ENCODE results near the gene WFDC1. TPM values are rescaled to one million over a fixed set of nuclear protein-coding genes. Genes with fewer than 3 reads are reported as not detected.

Gene WFDC1
- total RNA-seq, 1 experiment from 2014 or later = not detected

GRCh38 chr16:84302111-84302954 lies 7.7 kb downstream of the WFDC1 start:
- TF ChIP-seq TCF7L2 (IDR thresholded peaks at IDR 0.05; ENCODE audit: low read depth, low read length) (no peak), POLR2AphosphoS5 (IDR thresholded peaks at IDR 0.05; ENCODE audit: low read depth, low read length) (no peak), REST (IDR thresholded peaks at IDR 0.05; ENCODE audit: insufficient read depth in 1 of 2, low read depth in 2 of 2, low read length in 1 of 2) (no peak), CTCF (IDR thresholded peaks at IDR 0.05) (no peak), SIN3A (IDR thresholded peaks at IDR 0.05; ENCODE audit: borderline replicate concordance, insufficient read depth, low read depth, low read length) (no peak)
- H3K4me3 ChIP-seq (ENCODE audit: low read depth in 2 of 2, low read length in 2 of 2) = no peak overlapping the region
- no peaks in the 10 kb centered on the region for H3K36me3 ChIP-seq (ENCODE audit: control insufficient read depth, insufficient read depth, low read length)
- no peaks in the 10 kb centered on the region for H3K9me3 ChIP-seq (ENCODE audit: control insufficient read depth, insufficient read depth, low read depth, low read length)
- BruUV-seq (replicated peaks) = no TSS peak
- ATAC-seq = no peak
- intact Hi-C loops (cut with micrococcal nuclease; ENCODE audit: unreplicated experiment) (no loop called here), in situ Hi-C loops (cut with HindIII; ENCODE audit: low pct_unique_long_range_greater_than_20kb, low sequenced_read_pairs) (no loop called here)
- POLR2A ChIA-PET = no interaction called here
- H3K27me3 ChIP-seq (ENCODE audit: control insufficient read depth, insufficient read depth, low read length) = no peaks in the 10 kb centered on the region
- no peaks in the 10 kb centered on the region for H3K4me1 ChIP-seq (ENCODE audit: control insufficient read depth, insufficient read depth, low read length)
- no peak overlapping the region for H3K27ac ChIP-seq (ENCODE audit: low read length)
- CTCF ChIA-PET = no interaction called here
- no peak for DNase-seq (ENCODE audit: low read depth, low spot score)

GRCh38 chr16:84303023-84303422 lies 8.3 kb downstream of the WFDC1 start:
- no TSS peak for BruUV-seq (replicated peaks)
- no peak overlapping the region for H3K27ac ChIP-seq (ENCODE audit: low read length)
- in situ Hi-C loops (cut with HindIII; ENCODE audit: low pct_unique_long_range_greater_than_20kb, low sequenced_read_pairs) = no loop called here
- no peaks in the 10 kb centered on the region for H3K36me3 ChIP-seq (ENCODE audit: control insufficient read depth, insufficient read depth, low read length)
- H3K27me3 ChIP-seq (ENCODE audit: control insufficient read depth, insufficient read depth, low read length) = no peaks in the 10 kb centered on the region
- TF ChIP-seq SIN3A (IDR thresholded peaks at IDR 0.05; ENCODE audit: borderline replicate concordance, insufficient read depth, low read depth, low read length) (no peak), REST (IDR thresholded peaks at IDR 0.05; ENCODE audit: insufficient read depth in 1 of 2, low read depth in 2 of 2, low read length in 1 of 2) (no peak), CTCF (IDR thresholded peaks at IDR 0.05) (no peak), POLR2AphosphoS5 (IDR thresholded peaks at IDR 0.05; ENCODE audit: low read depth, low read length) (no peak), TCF7L2 (IDR thresholded peaks at IDR 0.05; ENCODE audit: low read depth, low read length) (no peak)
- no peaks in the 10 kb centered on the region for H3K9me3 ChIP-seq (ENCODE audit: control insufficient read depth, insufficient read depth, low read depth, low read length)
- intact Hi-C loops (cut with micrococcal nuclease; ENCODE audit: unreplicated experiment) = no loop called here
- CTCF ChIA-PET = no interaction called here
- no peak overlapping the region for H3K4me3 ChIP-seq (ENCODE audit: low read depth in 2 of 2, low read length in 2 of 2)
- ATAC-seq (no peak), DNase-seq (ENCODE audit: low read depth, low spot score) (no peak)
- POLR2A ChIA-PET = no interaction called here
- no peaks in the 10 kb centered on the region for H3K4me1 ChIP-seq (ENCODE audit: control insufficient read depth, insufficient read depth, low read length)

Data from Panc1 (cell line).